ENCODE results near the gene UTP3. TPM values are rescaled to one million over a fixed set of nuclear protein-coding genes. Genes with fewer than 3 reads are reported as not detected.

UTP3 gene
- total and polyA plus RNA-seq, 9 of the 15 experiments (the other 6 are each of a cell fraction or from before 2014, with no cell fraction given), result 11.9 to 69.3 (median 34.0) TPM

GRCh38 chr4:70722199-70722791 is 34.0 kb downstream of the UTP3 start (continued):
- TF ChIP-seq HINFP (tag; conservative IDR thresholded peaks at IDR 0.05; ENCODE audit: low read depth) (no peak), GATAD2B (IDR thresholded peaks at IDR 0.05; ENCODE audit: borderline replicate concordance) (no peak), NCOR1 (IDR thresholded peaks at IDR 0.05) (peak; percentile 34; the same call in 1 of the 2 replicates), ZSCAN32 (CRISPR knock-in tag; IDR thresholded peaks at IDR 0.05) (no peak), CBFA2T3 (IDR thresholded peaks at IDR 0.05) (peak; percentile 50), JUN (IDR thresholded peaks at IDR 0.05; ENCODE audit: borderline replicate concordance, low read depth, low read length) (peak; percentile 71; the same call in 1 of the 2 replicates), JUN (CRISPR knock-in tag; IDR thresholded peaks at IDR 0.05; ENCODE audit: borderline replicate concordance) (no peak), ZNF232 (CRISPR knock-in tag; IDR thresholded peaks at IDR 0.05) (no peak), MAFG (tag; conservative IDR thresholded peaks at IDR 0.05) (peak; percentile 82), ZNF133 (CRISPR knock-in tag; IDR thresholded peaks at IDR 0.05) (no peak), ZBTB2 (IDR thresholded peaks at IDR 0.05) (no peak), USF1 (CRISPR knock-in tag; IDR thresholded peaks at IDR 0.05) (no peak), YY1 (IDR thresholded peaks at IDR 0.05; ENCODE audit: borderline replicate concordance in 1 of 3, control insufficient read depth in 1 of 3, extremely low read depth in 1 of 3, insufficient read depth in 3 of 3, insufficient read length in 1 of 3, insufficient replicate concordance in 2 of 3, low read depth in 1 of 3, low read length in 2 of 3) (peak in 1 of 3 experiments; percentile 46), ZNF212 (CRISPR knock-in tag; IDR thresholded peaks at IDR 0.05) (no peak), NFIC (IDR thresholded peaks at IDR 0.05) (no peak), CREB1 (IDR thresholded peaks at IDR 0.05) (no peak), CREB1 (CRISPR knock-in tag; IDR thresholded peaks at IDR 0.05) (no peak), CEBPZ (IDR thresholded peaks at IDR 0.05; ENCODE audit: borderline replicate concordance, low read depth, low read length) (no peak), ERF (CRISPR knock-in tag; IDR thresholded peaks at IDR 0.05) (no peak)

Data from K562 (cell line).